Calu3 (cell line): ENCODE results near the gene NCK2. TPM values are rescaled to one million over a fixed set of nuclear protein-coding genes. Genes with fewer than 3 reads are reported as not detected.

Source experiments
- BruUV-seq: library from RNA; stranded (reverse); fragments of 400-500 nt; replicated peaks from 2 replicates; lab custom pipeline; 2021; lab: Mats Ljungman, UMichigan
- CTCF ChIA-PET: fragments of 300-600 bp; sonication (Branson Sonifier 250); formaldehyde crosslinking; loops from one replicate; lab custom pipeline; 2022; ENCODE audit warnings: antibody characterized with exemption; lab: Charles Lee
- DNase-seq: peaks from one replicate; pipeline ENCODE4 v3.0.0; 2022
- H3K27ac Mint-ChIP-seq: one replicate; pipeline ENCODE4 v1.8.0; 2022; ENCODE audit warnings: mixed read lengths; ENCODE audit not compliant: unreplicated experiment
- H3K27me3 Mint-ChIP-seq: one replicate; pipeline ENCODE4 v1.8.0; 2022; ENCODE audit warnings: mixed read lengths; ENCODE audit not compliant: unreplicated experiment
- H3K36me3 Mint-ChIP-seq: one replicate; pipeline ENCODE4 v1.8.0; 2022; ENCODE audit warnings: mild to moderate bottlenecking, moderate library complexity, mixed read lengths; ENCODE audit not compliant: insufficient read depth, unreplicated experiment
- H3K4me1 Mint-ChIP-seq: one replicate; pipeline ENCODE4 v1.8.0; 2022; ENCODE audit warnings: mild to moderate bottlenecking, low read depth, mixed read lengths; ENCODE audit not compliant: unreplicated experiment
- H3K4me3 Mint-ChIP-seq: one replicate; pipeline ENCODE4 v1.8.0; 2022; ENCODE audit warnings: mild to moderate bottlenecking, low read depth, moderate library complexity, mixed read lengths; ENCODE audit not compliant: unreplicated experiment
- H3K9me3 Mint-ChIP-seq: one replicate; pipeline ENCODE4 v1.8.0; 2022; ENCODE audit warnings: low read depth, mixed read lengths; ENCODE audit not compliant: unreplicated experiment
- intact Hi-C: fragments of 100-400 bp; cut with micrococcal nuclease; formaldehyde crosslinking; loops from one replicate; pipeline ENCODE4 v1.10.0; 2022; ENCODE audit not compliant: unreplicated experiment
- total RNA-seq: library from RNA; stranded (reverse); gene quantifications from 2 replicates; pipeline ENCODE4 v1.2.3, GENCODE V29; 2022
- TF ChIP-seq, protein P1 (sequence below): fragments of 200-600 bp; IDR thresholded peaks from one replicate; pipeline ENCODE4 v1.8.0; 2022; ENCODE audit warnings: antibody characterized with exemption; ENCODE audit not compliant: unreplicated experiment

Gene NCK2
- total RNA-seq, 1 experiment from 2014 or later: 88.6 TPM

DNA sequence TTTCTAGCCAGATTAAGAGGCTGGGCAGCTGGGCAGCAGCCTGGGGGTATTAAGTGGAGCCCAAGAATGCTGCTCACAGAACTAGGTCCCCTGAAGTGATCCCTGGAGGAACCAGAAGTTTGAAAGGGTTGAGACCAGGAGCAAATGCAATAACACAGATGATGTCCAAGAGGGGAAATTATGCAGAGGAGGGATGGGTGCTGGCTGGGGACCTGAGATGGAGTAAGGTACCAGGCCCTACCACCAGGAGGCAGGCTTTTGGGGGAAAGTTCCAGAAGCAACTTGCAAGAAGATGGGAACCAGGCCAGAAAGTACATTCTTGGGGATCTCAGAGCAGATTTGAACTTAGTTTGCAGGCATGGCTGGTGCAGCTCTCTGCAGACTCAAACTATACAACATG is 175.1 kb downstream of the NCK2 start:
- peak; percentile 73 for DNase-seq
- intact Hi-C loops: loop anchor here (10.0 kb wide), 3 partner anchors 165 to 335 kb away; partner anchors contain the start of gene NCK2
- peaks cover 8% of the 10 kb centered on the region for H3K36me3 Mint-ChIP-seq
- no peaks in the 10 kb centered on the region for H3K27me3 Mint-ChIP-seq
- H3K4me1 Mint-ChIP-seq: peaks cover 57% of the 10 kb centered on the region
- H3K27ac Mint-ChIP-seq: peak overlapping the region; percentile 45
- H3K9me3 Mint-ChIP-seq: no peaks in the 10 kb centered on the region
- CTCF ChIA-PET: interaction anchor here (0.8 to 1.3 kb wide), 8 partner anchors 10 to 343 kb away, joined by 3 to 6 read pairs (median 4); no protein-coding TSS in a partner anchor
- BruUV-seq: no TSS peak
- TF ChIP-seq, protein P1, sequence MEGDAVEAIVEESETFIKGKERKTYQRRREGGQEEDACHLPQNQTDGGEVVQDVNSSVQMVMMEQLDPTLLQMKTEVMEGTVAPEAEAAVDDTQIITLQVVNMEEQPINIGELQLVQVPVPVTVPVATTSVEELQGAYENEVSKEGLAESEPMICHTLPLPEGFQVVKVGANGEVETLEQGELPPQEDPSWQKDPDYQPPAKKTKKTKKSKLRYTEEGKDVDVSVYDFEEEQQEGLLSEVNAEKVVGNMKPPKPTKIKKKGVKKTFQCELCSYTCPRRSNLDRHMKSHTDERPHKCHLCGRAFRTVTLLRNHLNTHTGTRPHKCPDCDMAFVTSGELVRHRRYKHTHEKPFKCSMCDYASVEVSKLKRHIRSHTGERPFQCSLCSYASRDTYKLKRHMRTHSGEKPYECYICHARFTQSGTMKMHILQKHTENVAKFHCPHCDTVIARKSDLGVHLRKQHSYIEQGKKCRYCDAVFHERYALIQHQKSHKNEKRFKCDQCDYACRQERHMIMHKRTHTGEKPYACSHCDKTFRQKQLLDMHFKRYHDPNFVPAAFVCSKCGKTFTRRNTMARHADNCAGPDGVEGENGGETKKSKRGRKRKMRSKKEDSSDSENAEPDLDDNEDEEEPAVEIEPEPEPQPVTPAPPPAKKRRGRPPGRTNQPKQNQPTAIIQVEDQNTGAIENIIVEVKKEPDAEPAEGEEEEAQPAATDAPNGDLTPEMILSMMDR: peak; percentile 37
- H3K4me3 Mint-ChIP-seq: peak overlapping the region; percentile 2

DNA sequence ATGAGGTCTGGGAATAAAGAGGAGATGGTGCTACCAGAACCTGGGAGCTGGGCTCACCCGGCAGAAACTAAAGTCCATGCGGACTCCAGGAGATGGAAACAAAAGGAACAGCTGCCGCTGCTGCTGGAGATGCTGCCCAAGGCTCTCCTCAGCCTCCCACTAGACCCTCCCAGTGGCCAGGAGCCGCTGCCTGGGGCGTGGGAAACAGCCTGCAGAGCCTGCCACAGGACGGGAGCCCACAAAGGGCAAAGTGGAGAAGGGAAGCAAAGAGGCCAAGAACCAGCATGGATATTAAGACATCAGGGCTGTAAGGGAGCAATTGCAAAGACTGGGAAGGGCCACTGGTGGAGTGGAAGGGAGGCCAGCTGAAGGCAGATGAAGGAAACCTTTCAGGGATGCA is 179.6 kb downstream of the NCK2 start:
- intact Hi-C loops: loop anchor here (10.0 kb wide), 2 partner anchors 161 to 339 kb away; no protein-coding TSS in a partner anchor
- no peaks in the 10 kb centered on the region for H3K27me3 Mint-ChIP-seq
- no TSS peak for BruUV-seq
- no peaks in the 10 kb centered on the region for H3K9me3 Mint-ChIP-seq
- DNase-seq: no peak
- TF ChIP-seq, protein P1: no peak
- H3K36me3 Mint-ChIP-seq: peaks cover 13% of the 10 kb centered on the region
- no peak overlapping the region for H3K27ac Mint-ChIP-seq
- H3K4me1 Mint-ChIP-seq: peaks cover 48% of the 10 kb centered on the region
- H3K4me3 Mint-ChIP-seq: no peak overlapping the region
- CTCF ChIA-PET: no interaction called here

DNA sequence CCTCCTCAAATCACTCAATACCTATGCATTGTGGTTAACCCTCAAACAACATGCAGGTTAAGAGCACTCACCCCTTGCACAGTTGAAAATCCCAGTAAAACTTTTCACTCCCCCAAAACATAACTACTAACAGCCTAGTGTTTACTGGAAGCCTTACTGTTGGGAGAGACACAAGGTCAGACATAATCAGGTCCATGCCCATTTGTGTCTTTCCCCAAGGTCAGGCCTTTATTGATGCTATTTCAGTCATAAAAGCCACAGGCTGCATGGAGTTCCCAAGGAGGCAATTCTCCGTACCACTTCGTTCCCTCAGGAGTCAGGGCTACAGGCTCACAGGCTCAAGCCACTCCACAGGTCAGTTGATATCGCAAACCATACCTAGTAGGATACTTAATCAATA is 180.2 kb downstream of the NCK2 start:
- Mint-ChIP-seq H3K27ac (no peak overlapping the region), H3K4me3 (no peak overlapping the region), H3K27me3 (no peaks in the 10 kb centered on the region), H3K4me1 (peaks cover 42% of the 10 kb centered on the region), H3K9me3 (no peaks in the 10 kb centered on the region), H3K36me3 (peaks cover 6% of the 10 kb centered on the region)
- CTCF ChIA-PET: no interaction called here
- intact Hi-C loops: loop anchor here (5.0 to 10.0 kb wide), 4 partner anchors 117 to 468 kb away; no protein-coding TSS in a partner anchor
- no TSS peak for BruUV-seq
- TF ChIP-seq, protein P1: no peak
- DNase-seq: no peak

DNA sequence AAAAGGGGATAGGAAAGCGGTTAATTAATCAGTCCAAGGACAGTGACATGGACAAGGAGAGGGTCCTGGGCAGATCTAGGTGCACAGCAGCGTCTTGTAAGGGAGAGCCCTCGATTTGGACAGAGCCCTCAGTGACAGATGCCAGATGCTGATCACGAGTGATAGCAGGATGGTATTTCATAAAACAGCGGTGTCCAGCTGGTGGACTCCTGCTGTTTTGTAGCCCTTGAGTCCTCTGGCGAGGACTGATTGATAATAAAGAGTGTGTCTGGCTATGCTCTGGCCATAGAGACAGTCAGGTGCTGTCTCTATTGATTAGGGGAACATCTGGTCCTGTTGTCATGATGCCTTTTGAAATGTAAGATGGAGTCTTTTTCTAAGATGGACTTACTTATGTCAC is 180.7 kb downstream of the NCK2 start:
- intact Hi-C loops: loop anchor here (5.0 to 10.0 kb wide), 4 partner anchors 117 to 468 kb away; no protein-coding TSS in a partner anchor
- BruUV-seq: no TSS peak
- H3K27me3 Mint-ChIP-seq: no peaks in the 10 kb centered on the region
- no peaks in the 10 kb centered on the region for H3K9me3 Mint-ChIP-seq
- H3K27ac Mint-ChIP-seq: no peak overlapping the region
- peaks cover 40% of the 10 kb centered on the region for H3K4me1 Mint-ChIP-seq
- H3K36me3 Mint-ChIP-seq: peaks cover 5% of the 10 kb centered on the region
- H3K4me3 Mint-ChIP-seq: no peak overlapping the region
- no peak for DNase-seq
- CTCF ChIA-PET: no interaction called here
- TF ChIP-seq, protein P1: no peak
